Endothelial cell of umbilical vein (primary cell): Measurements from ENCODE around the gene KCNAB2.

Source experiments
- CTCF ChIP-seq, 2 donors: IDR thresholded peaks; 1 replicate in 1 of 2; 2 replicates in 1 of 2; pipeline ENCODE4 v1.5.1; 2011; ENCODE audit warnings: low read length in 2 of 2, mild to moderate bottlenecking in 2 of 2, moderate library complexity in 2 of 2, control low read depth in 1 of 2, inconsistent platforms in 1 of 2, low read depth in 1 of 2; ENCODE audit not compliant: insufficient read depth in 1 of 2; ENCODE audit errors: extremely low read depth in 1 of 2
- EZH2 ChIP-seq: IDR thresholded peaks from 2 replicates; pipeline ENCODE4 v1.6.1; 2012; ENCODE audit warnings: borderline replicate concordance, low read depth, mild to moderate bottlenecking, moderate library complexity, low read length, inconsistent platforms; ENCODE audit not compliant: severe bottlenecking
- FOS ChIP-seq: IDR thresholded peaks from 2 replicates; pipeline ENCODE4 v1.6.1; 2011; ENCODE audit warnings: mild to moderate bottlenecking, low read length, moderate library complexity, borderline replicate concordance; ENCODE audit not compliant: insufficient read depth
- GATA2 ChIP-seq: IDR thresholded peaks from 2 replicates; pipeline ENCODE4 v1.7.0; 2011; ENCODE audit warnings: low read depth, mild to moderate bottlenecking, moderate library complexity, mixed read lengths, low read length; ENCODE audit not compliant: insufficient read length, insufficient read depth
- JUN ChIP-seq: IDR thresholded peaks from 2 replicates; pipeline ENCODE4 v1.6.1; 2011; ENCODE audit warnings: borderline replicate concordance, low read depth; ENCODE audit not compliant: insufficient read length, insufficient read depth
- MAX ChIP-seq: IDR thresholded peaks from 2 replicates; pipeline ENCODE4 v1.6.1; 2011; ENCODE audit not compliant: insufficient read depth, insufficient read length
- MYC ChIP-seq: IDR thresholded peaks from one replicate; pipeline ENCODE4 v1.6.1; 2011; ENCODE audit warnings: mild to moderate bottlenecking, low read depth, low read length
- POLR2A ChIP-seq: IDR thresholded peaks from 2 replicates; pipeline ENCODE4 v1.6.1; 2012; ENCODE audit warnings: low read depth, mild to moderate bottlenecking, control low read depth, low read length
- POLR2AphosphoS5 ChIP-seq: IDR thresholded peaks from 2 replicates; pipeline ENCODE4 v1.6.1; 2012; ENCODE audit warnings: low read depth, mild to moderate bottlenecking, control low read depth, low read length, moderate library complexity; ENCODE audit not compliant: insufficient read depth

GRCh38 chr1:6103111-6103853 is 57.6 kb downstream of the KCNAB2 start:
- no peak for TF ChIP-seq CTCF (IDR thresholded peaks at IDR 0.05; ENCODE audit: extremely low read depth in 1 of 2, insufficient read depth in 1 of 2, low read depth in 1 of 2, low read length in 2 of 2)
- TF ChIP-seq FOS: no peak
- TF ChIP-seq EZH2: no peak
- TF ChIP-seq MAX: no peak
- TF ChIP-seq POLR2AphosphoS5: no peak
- TF ChIP-seq POLR2A: no peak
- no peak for TF ChIP-seq JUN
- TF ChIP-seq MYC: no peak
- no peak for TF ChIP-seq GATA2
